KBM-7 (cell line): ENCODE results near the gene KRTAP4-12.
"Not testable (repeated sequence)": the region's sequence is repeated elsewhere in the genome, so short reads cannot be mapped to it uniquely, and the experiment has no call there.

Experiments
- DNase-seq: peaks from one replicate; pipeline ENCODE4 v3.0.0-alpha.2; 2015
- in situ Hi-C: fragments of 300-500 bp; cut with MboI; formaldehyde crosslinking; loops from 2 replicates; pipeline ENCODE4 v1.14.3; 2020; ENCODE audit warnings: low sequenced_read_pairs, low pct_unique_long_range_greater_than_20kb, mixed read lengths

KRTAP4-12 gene

GRCh38 chr17:41133880-41134735, 10.1 kb upstream of the KRTAP4-12 start:
- in situ Hi-C loops = no loop called here
- no peak for DNase-seq

GRCh38 chr17:41131979-41132378, 8.0 kb upstream of the KRTAP4-12 start:
- in situ Hi-C loops = no loop called here
- no peak for DNase-seq

GRCh38 chr17:41127371-41127770, 3.4 kb upstream of the KRTAP4-12 start:
- in situ Hi-C loops = no loop called here
- no peak for DNase-seq

GRCh38 chr17:41126412-41126811, 2.4 kb upstream of the KRTAP4-12 start:
- in situ Hi-C loops = no loop called here
- DNase-seq = no peak

GRCh38 chr17:41125064-41125463, 1.1 kb upstream of the KRTAP4-12 start:
- in situ Hi-C loops = no loop called here
- no peak for DNase-seq

GRCh38 chr17:41123292-41123990, 541 bp downstream of the KRTAP4-12 start:
- DNase-seq, in situ Hi-C loops: not testable (repeated sequence)

GRCh38 chr17:41121742-41122141, 2.2 kb downstream of the KRTAP4-12 start:
- in situ Hi-C loops = no loop called here
- no peak for DNase-seq

- in situ Hi-C loops = not testable (repeated sequence)
Observed at GRCh38 chr17:41119696-41120690, 4.0 kb downstream of the KRTAP4-12 start.

GRCh38 chr17:41118721-41119120, 5.3 kb downstream of the KRTAP4-12 start:
- no peak for DNase-seq
- in situ Hi-C loops = no loop called here

More at GRCh38 chr17:41119696-41120690, 4.0 kb downstream of the KRTAP4-12 start:
- DNase-seq = peak; percentile 91

- in situ Hi-C loops = not testable (repeated sequence)
Observed at GRCh38 chr17:41117846-41118386, 6.1 kb downstream of the KRTAP4-12 start, which contains the start of gene KRTAP4-11. Gene KRTAP4-11, minus strand, starts transcription at chr17:41118373. Its CDS starts 58 bp downstream, at chr17:41118315.

GRCh38 chr17:41116297-41116696, 7.7 kb downstream of the KRTAP4-12 start:
- in situ Hi-C loops = no loop called here
- DNase-seq = peak; percentile 45

More at GRCh38 chr17:41117846-41118386, 6.1 kb downstream of the KRTAP4-12 start, which contains the start of gene KRTAP4-11:
- not testable (repeated sequence) for DNase-seq

GRCh38 chr17:41111151-41111885, 12.7 kb downstream of the KRTAP4-12 start:
- in situ Hi-C loops = no loop called here
- no peak for DNase-seq

GRCh38 chr17:41108728-41109386, 15.1 kb downstream of the KRTAP4-12 start:
- in situ Hi-C loops = not testable (repeated sequence)
- peak; percentile 62 for DNase-seq

GRCh38 chr17:41107941-41108450, 16.0 kb downstream of the KRTAP4-12 start:
- in situ Hi-C loops = no loop called here
- DNase-seq = no peak

GRCh38 chr17:41105347-41105746, 18.6 kb downstream of the KRTAP4-12 start, which contains the start of gene KRTAP4-9:
Gene KRTAP4-9, plus strand, starts transcription at chr17:41105389. Its CDS starts 0 bp downstream, at chr17:41105389.
- in situ Hi-C loops, DNase-seq: not testable (repeated sequence)

GRCh38 chr17:41104386-41105038, 19.5 kb downstream of the KRTAP4-12 start:
- DNase-seq, in situ Hi-C loops: not testable (repeated sequence)

- in situ Hi-C loops = no loop called here
- DNase-seq = no peak
Observed at GRCh38 chr17:41103896-41104295, 20.1 kb downstream of the KRTAP4-12 start.
